ENCODE results near the gene ZNF223.
A peak's percentile ranks its signal among the peaks of the same experiment; 100 is the strongest.

Gene ZNF223
- total RNA-seq = 0.49 to 2.0 (median 1.5) reads per million in 4 experiments

DNA sequence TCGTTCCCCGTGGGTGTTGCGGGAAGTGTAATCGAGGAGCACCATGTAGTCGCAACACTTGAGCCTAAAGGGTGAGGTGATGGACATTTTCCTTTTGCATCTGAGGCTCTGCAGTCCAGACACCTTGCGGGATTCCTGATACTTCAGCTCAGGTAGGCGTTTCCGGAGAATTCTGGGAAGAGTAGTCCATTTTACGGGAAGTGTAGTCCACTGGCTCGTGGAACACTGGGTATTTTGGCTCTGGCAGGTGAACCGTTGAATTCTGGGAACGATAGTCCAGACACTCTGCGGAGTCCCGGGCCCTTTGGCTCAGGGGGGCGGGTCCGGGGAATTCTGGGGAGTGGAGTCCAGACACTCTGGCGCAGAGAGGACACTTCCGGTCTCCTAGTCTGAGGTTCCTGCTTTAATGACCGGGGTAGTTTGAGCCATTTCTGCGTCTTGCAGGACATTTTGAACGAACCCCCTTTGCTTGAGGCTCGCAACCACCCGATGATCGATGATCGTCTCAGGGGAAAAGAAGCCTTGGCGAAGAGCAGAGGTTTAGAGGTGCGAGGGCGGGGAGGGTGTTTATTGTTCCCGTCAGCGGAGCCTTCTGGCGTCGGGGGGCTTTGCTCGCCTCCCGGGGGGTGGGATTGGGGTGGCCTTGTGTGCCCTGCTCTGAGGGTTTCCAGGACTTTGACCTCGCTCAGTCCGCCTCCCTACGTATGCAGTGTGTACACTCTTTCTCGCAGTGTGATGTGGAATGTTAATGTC is at the start of gene ZNF223:
ZNF223 (plus strand) TSS at position 387 of the 753 bp plus-strand sequence. CDS start 3,141 bp downstream, outside the sequence.
- peak; percentile 40 for DNase-seq

GRCh38 chr19:44002212-44002565 is 49.6 kb upstream of the ZNF223 start:
- DNase-seq = no peak

DNA sequence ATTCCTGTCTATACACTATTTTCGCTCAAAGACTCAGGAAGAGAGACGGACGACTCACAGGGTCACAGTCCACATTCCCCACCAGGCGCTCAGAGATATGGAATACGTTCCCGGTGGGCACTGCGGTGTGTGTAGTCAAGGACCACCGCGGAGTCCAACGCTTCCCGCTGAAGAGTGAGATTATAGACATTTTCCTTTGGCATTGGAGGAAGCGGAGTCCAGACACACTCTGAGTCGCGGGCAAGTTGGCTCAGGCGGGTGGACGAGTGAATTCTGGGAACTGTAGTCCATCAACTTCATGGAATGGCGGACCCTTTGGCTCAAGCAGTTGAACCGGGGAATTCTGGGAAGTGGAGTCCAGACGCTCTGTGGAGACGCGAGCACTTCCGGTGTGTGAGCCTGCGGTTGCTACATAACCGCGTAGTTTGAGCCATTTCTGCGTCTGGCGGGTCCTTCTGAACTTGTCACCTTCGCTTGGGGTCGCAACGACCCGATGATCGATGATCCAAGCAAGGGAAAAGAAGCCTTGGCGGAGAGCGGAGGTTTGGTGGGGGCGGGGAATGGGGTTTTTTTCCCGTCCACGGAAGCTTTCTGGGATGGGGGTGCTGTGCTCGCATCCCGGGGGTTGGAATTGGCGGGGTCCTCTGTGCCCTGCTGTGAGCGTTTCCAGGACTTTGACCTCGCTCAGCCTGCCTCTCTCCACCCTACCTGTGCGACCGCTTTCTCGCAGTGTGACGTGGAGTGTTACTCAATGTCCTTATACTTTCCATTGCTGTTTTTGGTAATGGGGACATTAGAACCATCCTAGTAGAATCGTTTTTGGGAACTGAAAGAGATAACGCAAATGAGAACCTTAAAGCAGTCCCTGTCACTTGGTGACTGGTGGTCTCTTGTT is 49.0 kb upstream of the ZNF223 start, which contains the start of gene ZNF230:
ZNF230 (plus strand) TSS at position 392 of the 895 bp plus-strand sequence. CDS start 4,122 bp downstream, outside the sequence.
- DNase-seq = peak; percentile 66

DNA sequence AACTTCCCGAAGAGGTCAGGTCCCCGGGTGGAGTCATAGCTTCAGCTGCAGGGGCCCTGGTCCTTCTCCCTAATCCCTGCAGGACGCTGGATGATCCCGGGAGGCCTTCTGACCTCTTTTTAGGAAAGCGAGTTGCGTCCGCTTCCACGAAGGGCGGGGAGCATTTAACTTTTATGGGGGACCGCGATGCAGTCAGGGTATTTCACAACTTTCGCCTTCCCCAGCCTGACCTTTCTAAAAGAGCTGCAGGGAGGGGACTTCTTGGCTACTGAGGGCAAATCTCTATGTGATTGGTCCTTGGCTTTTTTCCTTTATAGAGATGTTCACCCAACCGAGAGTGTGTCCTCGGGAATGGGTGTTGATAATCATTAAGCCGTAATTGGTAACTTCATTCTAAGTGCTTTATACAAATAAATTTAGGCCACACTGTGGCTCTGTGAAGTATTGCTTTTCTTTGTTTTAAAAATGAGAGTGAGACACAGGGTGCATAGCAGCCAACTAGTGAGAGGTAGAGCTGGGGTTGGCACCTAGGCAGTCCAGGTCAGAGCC is 48.3 kb upstream of the ZNF223 start:
- DNase-seq = no peak

DNA sequence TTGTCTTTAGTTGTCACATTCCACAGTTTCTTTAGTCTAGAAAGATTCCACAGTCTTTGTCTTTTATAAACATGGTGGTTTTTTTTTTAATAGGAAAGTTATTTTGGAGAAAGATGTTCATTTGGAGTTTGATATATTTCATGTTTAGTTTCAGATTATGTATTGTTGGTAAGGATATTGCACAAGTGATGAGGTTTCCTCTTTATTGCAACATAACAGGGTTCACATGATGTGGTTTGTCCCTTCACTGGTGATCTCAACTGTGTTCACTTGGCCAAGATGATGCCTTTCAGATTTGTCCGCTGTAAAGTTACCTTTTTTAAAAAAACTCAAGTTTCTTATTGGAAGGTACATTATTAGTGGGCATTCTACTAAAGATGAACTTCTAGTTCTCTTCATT is 45.9 kb upstream of the ZNF223 start:
- DNase-seq = no peak

- no peak for DNase-seq
Observed at GRCh38 chr19:44007473-44007872, 44.4 kb upstream of the ZNF223 start.

DNA sequence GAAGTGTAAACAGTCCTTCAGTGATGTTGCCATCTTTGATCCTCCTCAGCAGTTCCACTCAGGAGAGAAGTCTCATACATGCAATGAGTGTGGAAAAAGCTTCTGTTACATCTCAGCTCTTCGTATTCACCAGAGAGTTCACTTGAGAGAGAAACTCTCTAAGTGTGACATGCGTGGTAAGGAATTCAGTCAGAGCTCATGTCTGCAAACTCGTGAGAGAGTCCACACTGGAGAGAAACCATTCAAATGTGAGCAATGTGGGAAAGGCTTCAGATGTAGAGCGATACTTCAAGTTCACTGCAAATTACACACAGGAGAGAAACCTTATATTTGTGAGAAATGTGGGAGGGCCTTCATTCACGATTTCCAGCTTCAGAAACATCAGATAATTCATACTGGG is 41.4 kb upstream of the ZNF223 start:
- no peak for DNase-seq

DNA sequence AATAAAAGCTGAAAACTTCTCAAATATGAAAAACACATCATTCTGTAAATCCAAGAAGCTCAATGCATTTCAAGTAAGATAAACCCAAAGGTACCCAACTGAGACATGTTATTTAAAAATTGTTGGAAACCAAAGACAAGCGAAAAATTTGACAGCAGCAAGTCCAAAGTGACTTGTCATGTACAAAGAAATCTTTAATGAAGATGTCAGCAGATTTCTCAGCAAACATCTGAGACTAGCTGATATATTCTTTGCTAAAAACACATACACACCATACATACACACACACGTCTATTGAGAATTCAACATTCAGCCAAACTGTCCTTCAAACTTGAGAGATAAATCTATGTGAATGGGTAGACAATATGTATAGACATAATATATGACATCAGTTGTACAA is 32.3 kb upstream of the ZNF223 start:
- no peak for DNase-seq

GRCh38 chr19:44021221-44021620 is 30.6 kb upstream of the ZNF223 start:
- DNase-seq = no peak

DNA sequence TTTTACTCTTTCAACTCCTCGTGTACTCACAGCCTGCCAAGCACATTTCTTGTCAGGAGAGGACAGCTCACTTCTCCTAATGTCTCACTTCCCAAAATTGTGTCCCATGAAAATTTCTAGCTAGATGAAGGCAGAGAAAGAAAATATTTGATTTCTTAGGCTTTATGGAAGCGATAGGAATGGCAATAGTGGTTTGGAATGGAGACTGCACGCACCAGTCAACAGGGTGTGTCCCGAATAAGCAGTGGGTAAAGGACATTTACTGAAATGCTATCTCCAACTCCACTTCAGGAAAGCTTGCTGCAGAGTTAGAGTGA is 27.0 kb upstream of the ZNF223 start:
- DNase-seq = no peak

GRCh38 chr19:44025217-44025936 is 26.5 kb upstream of the ZNF223 start, which contains the start of gene ZNF222:
TSS of gene ZNF222 (plus strand) at chr19:44025379. CDS start at chr19:44025437, 58 bp downstream.
- DNase-seq = peak; percentile 56

DNA sequence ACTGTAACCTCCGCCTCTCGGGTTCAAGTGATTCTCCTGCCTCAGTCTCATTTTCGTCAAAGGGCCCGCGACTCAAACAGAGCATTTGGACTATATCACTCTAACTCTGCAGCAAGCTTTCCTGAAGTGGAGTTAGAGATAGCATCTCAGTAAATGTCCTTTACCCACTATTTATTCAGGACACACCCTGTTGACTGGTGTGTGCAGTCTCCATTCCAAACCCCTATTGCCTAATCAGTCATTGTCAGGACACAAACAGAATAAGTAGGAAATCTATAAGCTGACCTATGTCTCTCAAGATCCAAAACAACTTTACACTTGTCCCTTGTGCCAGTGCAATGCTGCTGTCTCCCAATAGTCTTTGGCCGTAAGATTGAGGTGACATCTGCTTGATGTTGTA is 25.2 kb upstream of the ZNF223 start:
- DNase-seq = no peak

GRCh38 chr19:44032001-44032610 is 19.7 kb upstream of the ZNF223 start:
- DNase-seq = no peak

- DNase-seq = no peak
Observed at GRCh38 chr19:44042147-44042546, 9.7 kb upstream of the ZNF223 start.

DNA sequence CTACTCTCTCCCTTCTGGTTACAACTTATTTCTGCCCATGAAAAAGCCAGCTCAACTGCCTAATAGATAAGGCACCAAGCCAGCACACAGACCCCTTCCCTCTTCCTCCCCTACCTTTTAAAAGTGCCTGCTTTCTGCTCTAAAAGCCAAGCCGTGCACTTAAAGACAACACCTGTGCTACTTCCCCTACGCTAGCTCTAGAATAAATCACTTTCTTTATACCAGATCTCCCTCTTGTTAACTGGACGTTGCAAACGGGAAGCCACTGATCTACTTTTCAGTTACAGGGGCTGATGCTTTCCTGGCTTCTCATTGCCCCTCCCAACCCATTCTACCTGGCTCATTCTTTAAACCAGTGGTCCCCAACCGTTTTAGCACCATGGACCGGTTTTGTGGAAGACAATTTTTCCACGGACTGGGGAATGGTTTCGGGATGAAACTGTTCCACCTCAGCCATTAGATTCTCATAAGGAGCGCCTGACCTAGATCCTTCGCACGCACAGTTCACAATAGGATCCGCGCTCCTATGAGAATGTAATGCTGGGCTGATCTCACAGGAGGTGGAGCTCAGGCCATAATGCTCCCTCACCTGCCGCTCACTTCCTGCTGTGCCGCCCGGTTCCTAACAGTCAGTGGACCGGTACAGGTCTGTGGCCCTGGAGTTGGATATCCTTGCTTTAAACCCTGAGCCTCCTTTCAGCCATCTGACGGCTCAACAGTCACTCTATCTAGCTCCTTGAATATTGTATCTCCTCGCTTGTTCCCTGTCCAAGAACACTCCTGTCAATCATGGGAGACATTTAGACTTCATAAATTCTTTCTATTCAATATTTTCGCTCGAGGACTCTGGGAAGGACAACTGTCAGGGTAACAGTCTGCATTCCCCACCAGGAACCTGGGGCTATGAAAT is 841 bp upstream of the ZNF223 start:
- no peak for DNase-seq

DNA sequence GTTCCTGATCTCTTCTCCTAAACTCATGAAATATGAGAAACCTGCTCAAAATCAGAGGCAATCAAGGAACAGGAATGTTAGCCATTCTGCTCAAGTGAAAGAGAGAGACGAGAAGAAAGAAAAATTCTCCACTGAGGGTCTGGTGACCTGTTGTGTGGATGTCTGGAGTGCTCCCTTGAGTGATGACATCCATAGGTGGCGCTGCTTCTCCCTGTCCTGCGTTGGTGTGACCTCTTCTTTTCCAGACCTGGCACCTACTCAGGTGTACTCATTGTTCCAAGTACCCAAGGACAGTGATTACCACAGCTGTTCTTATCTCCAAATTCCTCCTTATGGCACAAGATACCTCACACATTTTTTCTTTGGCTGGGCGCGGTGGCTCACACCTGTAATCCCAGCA is 4.0 kb downstream of the ZNF223 start:
- DNase-seq = no peak

DNA sequence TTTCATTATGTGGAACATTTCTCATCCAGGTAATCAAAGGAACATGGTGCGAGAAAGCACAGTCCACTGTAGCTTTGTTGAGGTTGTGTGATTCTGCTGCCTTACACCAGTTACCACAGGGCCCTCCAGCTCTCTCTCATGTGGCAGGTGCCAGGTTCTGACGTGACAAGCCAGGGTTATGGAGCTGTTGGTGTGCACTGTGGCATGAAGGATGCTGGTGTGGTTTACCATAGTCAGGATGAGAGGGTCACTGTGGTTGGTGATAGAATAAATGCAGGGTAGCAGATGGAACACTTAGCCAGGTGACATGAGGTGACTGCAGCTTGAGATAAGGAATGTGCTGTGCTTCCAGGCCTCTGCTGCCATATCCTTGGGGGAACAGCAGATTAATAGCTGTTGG is 7.4 kb downstream of the ZNF223 start:
- no peak for DNase-seq

GRCh38 chr19:44061038-44061437 is 9.2 kb downstream of the ZNF223 start:
- no peak for DNase-seq

DNA sequence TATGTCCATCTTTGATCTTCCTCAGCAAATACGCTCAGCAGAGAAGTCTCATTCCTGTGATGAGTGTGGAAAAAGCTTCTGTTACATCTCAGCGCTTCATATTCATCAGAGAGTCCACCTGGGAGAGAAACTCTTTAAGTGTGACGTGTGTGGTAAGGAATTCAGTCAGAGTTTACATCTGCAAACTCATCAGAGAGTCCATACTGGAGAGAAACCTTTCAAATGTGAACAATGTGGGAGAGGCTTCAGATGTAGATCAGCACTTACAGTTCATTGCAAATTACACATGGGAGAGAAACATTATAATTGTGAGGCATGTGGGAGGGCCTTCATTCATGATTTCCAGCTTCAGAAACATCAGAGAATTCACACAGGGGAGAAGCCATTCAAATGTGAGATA is 14.5 kb downstream of the ZNF223 start:
- no peak for DNase-seq

GRCh38 chr19:44069415-44069814 is 17.6 kb downstream of the ZNF223 start:
- no peak for DNase-seq

- DNase-seq = peak; percentile 70
Observed at GRCh38 chr19:44071824-44072542, 20.1 kb downstream of the ZNF223 start, which contains the start of gene ZNF284. TSS of gene ZNF284 (plus strand) at chr19:44072159. CDS start at chr19:44076390, 4,231 bp downstream.

Data from effector CD8-positive, alpha-beta T cell (primary cell).